Measurements from ENCODE around the gene PSME2. TPM values are rescaled to one million over a fixed set of nuclear protein-coding genes. Genes with fewer than 3 reads are reported as not detected.

Gene PSME2
- polyA plus RNA-seq, 1 donor (not counting 4 experiments of a cell fraction or from before 2014, with no cell fraction given): 158 TPM

GRCh38 chr14:24098927-24099813 is 47.2 kb downstream of the PSME2 start:
- Histone ChIP-seq H4K20me1 (ENCODE audit: control insufficient read depth, extremely low read depth, insufficient read depth, low read length) (no peaks in the 10 kb centered on the region), H3K27me3 (ENCODE audit: control insufficient read depth, extremely low read depth, insufficient read depth, low read length) (no peaks in the 10 kb centered on the region), H3K79me2 (ENCODE audit: control insufficient read depth, insufficient read depth, low read length) (peaks cover 2% of the 10 kb centered on the region), H2AFZ (ENCODE audit: control insufficient read depth, low read length) (no peak overlapping the region), H3K27ac (ENCODE audit: control insufficient read depth, insufficient read depth, low read length) (no peak overlapping the region), H3K4me3 (ENCODE audit: control insufficient read depth in 2 of 3, extremely low read depth in 1 of 3, insufficient read depth in 2 of 3, low read depth in 1 of 3, low read length in 3 of 3) (no peak overlapping the region), H3K4me1 (ENCODE audit: control insufficient read depth, extremely low read depth, insufficient read depth, low read length) (peaks cover 9% of the 10 kb centered on the region), H3K4me2 (ENCODE audit: control insufficient read depth, extremely low read depth, insufficient read depth, low read depth, low read length) (no peak overlapping the region), H3K9me1 (ENCODE audit: control insufficient read depth, extremely low read depth, insufficient read depth, low read length) (no peaks in the 10 kb centered on the region), H3K9me3 (ENCODE audit: control insufficient read depth, low read depth, low read length) (no peaks in the 10 kb centered on the region), H3K36me3 (ENCODE audit: control insufficient read depth in 2 of 2, extremely low read depth in 1 of 2, insufficient read depth in 2 of 2, low read length in 2 of 2) (peaks cover 7 to 28% of the 10 kb centered on the region in 2 experiments), H3K9ac (ENCODE audit: control insufficient read depth, extremely low read depth, insufficient read depth, low read length) (no peak overlapping the region)
- no peak for TF ChIP-seq CTCF (optimal IDR thresholded peaks at IDR 0.05 in 1 of 3, IDR thresholded peaks at IDR 0.05 in 1 of 3, conservative IDR thresholded peaks at IDR 0.05 in 1 of 3; ENCODE audit: extremely low read depth in 1 of 3, insufficient read depth in 2 of 3, low read length in 3 of 3)
- no peak for TF ChIP-seq EZH2 (IDR thresholded peaks at IDR 0.05; ENCODE audit: low read length)
- dilution Hi-C loops (cut with MboI; ENCODE audit: extremely low pct_ligation_motif_present, low sequenced_read_pairs): no loop called here
- FAIRE-seq: no peak
- DNase-seq (ENCODE audit: low read depth, low spot score): no peak

- H4K20me1 ChIP-seq (ENCODE audit: control insufficient read depth, extremely low read depth, insufficient read depth, low read length): no peaks in the 10 kb centered on the region
- no peak overlapping the region for H3K4me3 ChIP-seq (ENCODE audit: control insufficient read depth in 2 of 3, extremely low read depth in 1 of 3, insufficient read depth in 2 of 3, low read depth in 1 of 3, low read length in 3 of 3)
- H3K27me3 ChIP-seq (ENCODE audit: control insufficient read depth, extremely low read depth, insufficient read depth, low read length): no peaks in the 10 kb centered on the region
- no peak overlapping the region for H3K27ac ChIP-seq (ENCODE audit: control insufficient read depth, insufficient read depth, low read length)
- dilution Hi-C loops (cut with MboI; ENCODE audit: extremely low pct_ligation_motif_present, low sequenced_read_pairs): no loop called here
- H3K79me2 ChIP-seq (ENCODE audit: control insufficient read depth, insufficient read depth, low read length): peaks cover 2% of the 10 kb centered on the region
- peaks cover 7 to 21% of the 10 kb centered on the region in 2 experiments for H3K36me3 ChIP-seq (ENCODE audit: control insufficient read depth in 2 of 2, extremely low read depth in 1 of 2, insufficient read depth in 2 of 2, low read length in 2 of 2)
- no peak for DNase-seq (ENCODE audit: low read depth, low spot score)
- H3K4me2 ChIP-seq (ENCODE audit: control insufficient read depth, extremely low read depth, insufficient read depth, low read depth, low read length): no peak overlapping the region
- H3K9ac ChIP-seq (ENCODE audit: control insufficient read depth, extremely low read depth, insufficient read depth, low read length): no peak overlapping the region
- TF ChIP-seq CTCF (optimal IDR thresholded peaks at IDR 0.05 in 1 of 3, IDR thresholded peaks at IDR 0.05 in 1 of 3, conservative IDR thresholded peaks at IDR 0.05 in 1 of 3; ENCODE audit: extremely low read depth in 1 of 3, insufficient read depth in 2 of 3, low read length in 3 of 3) (no peak), EZH2 (IDR thresholded peaks at IDR 0.05; ENCODE audit: low read length) (no peak)
- H3K9me3 ChIP-seq (ENCODE audit: control insufficient read depth, low read depth, low read length): no peaks in the 10 kb centered on the region
- FAIRE-seq: no peak
- no peak overlapping the region for H2AFZ ChIP-seq (ENCODE audit: control insufficient read depth, low read length)
- H3K9me1 ChIP-seq (ENCODE audit: control insufficient read depth, extremely low read depth, insufficient read depth, low read length): no peaks in the 10 kb centered on the region
- H3K4me1 ChIP-seq (ENCODE audit: control insufficient read depth, extremely low read depth, insufficient read depth, low read length): peaks cover 13% of the 10 kb centered on the region
Observed at GRCh38 chr14:24098229-24098926, 48.0 kb downstream of the PSME2 start.
